ENCODE measurements around the gene AGAP1. TPM values are rescaled to one million over a fixed set of nuclear protein-coding genes. Genes with fewer than 3 reads are reported as not detected.

Gene AGAP1
- total RNA-seq, 1 donor from 2014 or later: 47.2 TPM

GRCh38 chr2:235847576-235847975 lies 353.7 kb downstream of the AGAP1 start:
- DNase-seq (ENCODE audit: low spot score, unreplicated experiment): no peak
- Mint-ChIP-seq H3K27me3 (peaks cover 3% of the 10 kb centered on the region), H3K9me3 (ENCODE audit: low read depth) (no peaks in the 10 kb centered on the region), H3K4me3 (ENCODE audit: low read depth) (no peak overlapping the region), H3K4me1 (ENCODE audit: low read depth) (peaks cover 15% of the 10 kb centered on the region), H3K27ac (no peak overlapping the region), H3K36me3 (ENCODE audit: insufficient read depth) (peaks cover 1% of the 10 kb centered on the region)
- TF ChIP-seq CTCF (IDR thresholded peaks at IDR 0.05; ENCODE audit: unreplicated experiment): no peak

GRCh38 chr2:235848055-235848454 lies 354.2 kb downstream of the AGAP1 start:
- Mint-ChIP-seq H3K27me3 (peaks cover 3% of the 10 kb centered on the region), H3K4me3 (ENCODE audit: low read depth) (no peak overlapping the region), H3K27ac (no peak overlapping the region), H3K36me3 (ENCODE audit: insufficient read depth) (peaks cover 1% of the 10 kb centered on the region), H3K9me3 (ENCODE audit: low read depth) (no peaks in the 10 kb centered on the region), H3K4me1 (ENCODE audit: low read depth) (peaks cover 20% of the 10 kb centered on the region)
- TF ChIP-seq CTCF (IDR thresholded peaks at IDR 0.05; ENCODE audit: unreplicated experiment): no peak
- DNase-seq (ENCODE audit: low spot score, unreplicated experiment): no peak

- Mint-ChIP-seq H3K27ac (no peak overlapping the region), H3K4me1 (ENCODE audit: low read depth) (peaks cover 26% of the 10 kb centered on the region), H3K27me3 (peaks cover 3% of the 10 kb centered on the region), H3K4me3 (ENCODE audit: low read depth) (no peak overlapping the region), H3K36me3 (ENCODE audit: insufficient read depth) (peaks cover 1% of the 10 kb centered on the region), H3K9me3 (ENCODE audit: low read depth) (no peaks in the 10 kb centered on the region)
- no peak for TF ChIP-seq CTCF (IDR thresholded peaks at IDR 0.05; ENCODE audit: unreplicated experiment)
- DNase-seq (ENCODE audit: low spot score, unreplicated experiment): no peak
Observed at GRCh38 chr2:235848946-235849345, 355.1 kb downstream of the AGAP1 start.

GRCh38 chr2:235849489-235849888 lies 355.6 kb downstream of the AGAP1 start:
- no peak overlapping the region for H3K4me3 Mint-ChIP-seq (ENCODE audit: low read depth)
- H3K9me3 Mint-ChIP-seq (ENCODE audit: low read depth): no peaks in the 10 kb centered on the region
- H3K27ac Mint-ChIP-seq: no peak overlapping the region
- H3K36me3 Mint-ChIP-seq (ENCODE audit: insufficient read depth): peaks cover 1% of the 10 kb centered on the region
- TF ChIP-seq CTCF (IDR thresholded peaks at IDR 0.05; ENCODE audit: unreplicated experiment): no peak
- H3K4me1 Mint-ChIP-seq (ENCODE audit: low read depth): peaks cover 26% of the 10 kb centered on the region
- no peak for DNase-seq (ENCODE audit: low spot score, unreplicated experiment)
- peaks cover 3% of the 10 kb centered on the region for H3K27me3 Mint-ChIP-seq

GRCh38 chr2:235850289-235850688 lies 356.4 kb downstream of the AGAP1 start:
- Mint-ChIP-seq H3K4me1 (ENCODE audit: low read depth) (peaks cover 29% of the 10 kb centered on the region), H3K27me3 (peaks cover 3% of the 10 kb centered on the region)

More at GRCh38 chr2:235850289-235850688, 356.4 kb downstream of the AGAP1 start:
- peaks cover 1% of the 10 kb centered on the region for H3K36me3 Mint-ChIP-seq (ENCODE audit: insufficient read depth)
- TF ChIP-seq CTCF (IDR thresholded peaks at IDR 0.05; ENCODE audit: unreplicated experiment): no peak
- H3K9me3 Mint-ChIP-seq (ENCODE audit: low read depth): no peaks in the 10 kb centered on the region
- no peak overlapping the region for H3K27ac Mint-ChIP-seq
- H3K4me3 Mint-ChIP-seq (ENCODE audit: low read depth): no peak overlapping the region
- DNase-seq (ENCODE audit: low spot score, unreplicated experiment): no peak

Data from progenitor cell of endocrine pancreas (in vitro differentiated cells).